Effector memory CD8-positive, alpha-beta T cell (primary cell): Measurements from ENCODE around the gene ITGA8.
A peak's percentile ranks its signal among the peaks of the same experiment; 100 is the strongest.

ENCODE experiments used
- ATAC-seq: fragments of 150-1000 bp; cut with Tn5 transposase; replicated peaks from 2 replicates; pipeline ENCODE4 v1.10.0; 2021; ENCODE audit warnings: mild to moderate bottlenecking, moderate library complexity
- DNase-seq, 3 experiments: peaks; one replicate each; pipeline ENCODE4 v3.0.0; 2021
- H3K27ac Mint-ChIP-seq, 2 donors: one replicate each; pipeline ENCODE4 v1.8.0; 2022; ENCODE audit warnings: mild to moderate bottlenecking in 2 of 2, mixed read lengths in 2 of 2, moderate library complexity in 2 of 2
- H3K27me3 Mint-ChIP-seq, 2 donors: one replicate each; pipeline ENCODE4 v1.8.0; 2022; ENCODE audit warnings: mixed read lengths in 2 of 2
- H3K36me3 Mint-ChIP-seq: one replicate; pipeline ENCODE4 v1.8.0; 2022; ENCODE audit warnings: mild to moderate bottlenecking, moderate library complexity, mixed read lengths; ENCODE audit not compliant: insufficient read depth
- H3K4me1 Mint-ChIP-seq, 2 donors: one replicate each; pipeline ENCODE4 v1.8.0; 2022; ENCODE audit warnings: low read depth in 2 of 2, mixed read lengths in 2 of 2
- H3K4me3 Mint-ChIP-seq, 2 donors: one replicate each; pipeline ENCODE4 v1.8.0; 2022; ENCODE audit warnings: mild to moderate bottlenecking in 2 of 2, mixed read lengths in 2 of 2, moderate library complexity in 2 of 2
- H3K9me3 Mint-ChIP-seq, 2 donors: one replicate each; pipeline ENCODE4 v1.8.0; 2022; ENCODE audit warnings: mixed read lengths in 2 of 2

Gene ITGA8

DNA sequence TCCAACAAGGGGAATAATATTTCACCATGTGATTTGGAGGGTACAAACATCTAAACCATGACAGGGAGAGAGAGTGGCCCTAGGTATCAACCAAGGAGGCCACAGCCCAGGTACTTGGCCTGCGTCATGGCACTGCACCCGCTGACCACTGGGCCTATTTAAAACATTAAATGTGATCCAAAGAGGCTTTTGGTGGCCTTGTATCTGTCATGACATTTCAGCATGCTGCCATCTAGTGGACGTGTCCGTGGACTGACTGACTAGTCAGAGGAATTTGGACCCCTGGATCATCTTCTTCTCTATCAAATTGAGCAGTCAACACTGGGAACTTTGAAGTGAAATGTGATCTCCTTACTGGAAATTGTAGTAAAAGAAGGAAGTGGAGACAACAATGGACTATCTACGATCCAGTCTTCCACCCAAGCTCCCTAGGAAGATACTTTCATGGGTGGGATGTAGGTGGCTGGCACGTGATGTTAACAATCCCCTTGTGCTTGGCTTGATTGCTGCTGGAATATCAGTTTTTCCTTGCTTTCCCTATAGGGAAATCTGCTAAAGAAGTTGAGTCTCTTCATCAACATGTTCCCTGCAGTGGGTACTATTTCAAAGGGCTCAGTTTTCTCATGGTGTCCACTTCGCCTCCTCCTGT, 24.6 kb upstream of the ITGA8 start:
- no peak overlapping the region for H3K27ac Mint-ChIP-seq
- peaks cover 18 to 20% of the 10 kb centered on the region in 2 donors for H3K27me3 Mint-ChIP-seq
- H3K36me3 Mint-ChIP-seq: peaks cover 3% of the 10 kb centered on the region
- H3K4me1 Mint-ChIP-seq: no peaks in the 10 kb centered on the region
- ATAC-seq: no peak
- peak in 1 of 3 experiments; percentile 4 for DNase-seq
- no peaks in the 10 kb centered on the region for H3K9me3 Mint-ChIP-seq
- H3K4me3 Mint-ChIP-seq: no peak overlapping the region

GRCh38 chr10:15743443-15743842, 23.7 kb upstream of the ITGA8 start:
- peaks cover 3% of the 10 kb centered on the region for H3K36me3 Mint-ChIP-seq
- no peak overlapping the region for H3K27ac Mint-ChIP-seq
- no peak overlapping the region for H3K4me3 Mint-ChIP-seq
- no peaks in the 10 kb centered on the region for H3K9me3 Mint-ChIP-seq
- ATAC-seq (no peak), DNase-seq (no peak)
- no peaks in the 10 kb centered on the region for H3K4me1 Mint-ChIP-seq
- peaks cover 14 to 15% of the 10 kb centered on the region in 2 donors for H3K27me3 Mint-ChIP-seq

- Mint-ChIP-seq H3K4me3 (no peak overlapping the region), H3K9me3 (no peaks in the 10 kb centered on the region), H3K27ac (no peak overlapping the region), H3K27me3 (peaks cover 14 to 15% of the 10 kb centered on the region in 2 donors), H3K36me3 (peaks cover 3% of the 10 kb centered on the region), H3K4me1 (no peaks in the 10 kb centered on the region)
- ATAC-seq (no peak), DNase-seq (no peak)
Measured at GRCh38 chr10:15742836-15743235, 23.1 kb upstream of the ITGA8 start.

DNA sequence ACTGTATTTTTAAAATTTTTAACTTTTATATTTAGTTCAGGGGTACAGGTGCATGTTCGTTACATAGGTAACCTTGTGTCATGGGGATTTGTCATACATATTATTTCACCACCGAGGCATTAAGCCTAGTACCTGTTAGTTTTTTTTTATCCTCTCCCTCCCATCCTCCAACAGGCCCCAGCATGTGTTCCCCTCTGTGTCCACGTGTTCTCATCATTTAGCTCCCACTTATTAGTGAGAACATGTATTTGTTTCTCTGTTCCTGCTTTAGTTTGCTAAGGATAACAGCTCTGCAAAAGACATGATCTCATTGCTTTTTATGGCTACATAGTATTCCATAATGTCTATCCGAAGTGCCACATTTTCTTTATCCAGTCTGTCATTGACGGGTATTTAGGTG, 22.4 kb upstream of the ITGA8 start:
- Mint-ChIP-seq H3K4me1 (no peaks in the 10 kb centered on the region), H3K27me3 (peaks cover 11 to 18% of the 10 kb centered on the region in 2 donors), H3K4me3 (no peak overlapping the region), H3K9me3 (no peaks in the 10 kb centered on the region), H3K36me3 (peaks cover 3% of the 10 kb centered on the region), H3K27ac (no peak overlapping the region)
- ATAC-seq: no peak
- DNase-seq: no peak

DNA sequence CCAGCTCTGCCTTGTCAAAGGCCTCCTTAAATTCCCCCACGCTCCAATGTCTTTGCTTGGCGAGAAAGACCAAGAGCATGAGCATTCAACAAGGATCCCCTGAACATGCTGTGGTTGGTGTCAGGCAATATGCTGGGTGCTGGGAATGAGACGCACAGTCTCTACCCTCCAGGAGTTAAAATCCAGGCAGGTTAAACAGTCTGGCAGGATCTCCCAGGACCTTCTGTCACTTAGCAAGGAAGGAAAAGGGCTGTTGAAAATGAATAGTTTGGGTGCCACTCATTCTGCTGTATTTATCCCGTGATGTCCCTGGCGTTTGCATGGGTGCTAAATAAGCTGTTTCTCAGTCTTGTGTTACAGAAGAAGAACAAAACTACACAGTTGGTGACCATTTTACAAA, 21.9 kb upstream of the ITGA8 start:
- Mint-ChIP-seq H3K27me3 (peaks cover 6 to 12% of the 10 kb centered on the region in 2 donors), H3K9me3 (no peaks in the 10 kb centered on the region), H3K36me3 (peaks cover 3% of the 10 kb centered on the region), H3K27ac (no peak overlapping the region), H3K4me3 (no peak overlapping the region), H3K4me1 (no peaks in the 10 kb centered on the region)
- no peak for ATAC-seq
- no peak for DNase-seq

- Mint-ChIP-seq H3K4me1 (no peaks in the 10 kb centered on the region), H3K36me3 (peaks cover 3% of the 10 kb centered on the region), H3K27me3 (peaks cover 9 to 19% of the 10 kb centered on the region in 2 donors), H3K4me3 (no peak overlapping the region), H3K9me3 (no peaks in the 10 kb centered on the region), H3K27ac (no peak overlapping the region)
- DNase-seq (no peak), ATAC-seq (no peak)
Measured at GRCh38 chr10:15740261-15740660, 20.5 kb upstream of the ITGA8 start.

DNA sequence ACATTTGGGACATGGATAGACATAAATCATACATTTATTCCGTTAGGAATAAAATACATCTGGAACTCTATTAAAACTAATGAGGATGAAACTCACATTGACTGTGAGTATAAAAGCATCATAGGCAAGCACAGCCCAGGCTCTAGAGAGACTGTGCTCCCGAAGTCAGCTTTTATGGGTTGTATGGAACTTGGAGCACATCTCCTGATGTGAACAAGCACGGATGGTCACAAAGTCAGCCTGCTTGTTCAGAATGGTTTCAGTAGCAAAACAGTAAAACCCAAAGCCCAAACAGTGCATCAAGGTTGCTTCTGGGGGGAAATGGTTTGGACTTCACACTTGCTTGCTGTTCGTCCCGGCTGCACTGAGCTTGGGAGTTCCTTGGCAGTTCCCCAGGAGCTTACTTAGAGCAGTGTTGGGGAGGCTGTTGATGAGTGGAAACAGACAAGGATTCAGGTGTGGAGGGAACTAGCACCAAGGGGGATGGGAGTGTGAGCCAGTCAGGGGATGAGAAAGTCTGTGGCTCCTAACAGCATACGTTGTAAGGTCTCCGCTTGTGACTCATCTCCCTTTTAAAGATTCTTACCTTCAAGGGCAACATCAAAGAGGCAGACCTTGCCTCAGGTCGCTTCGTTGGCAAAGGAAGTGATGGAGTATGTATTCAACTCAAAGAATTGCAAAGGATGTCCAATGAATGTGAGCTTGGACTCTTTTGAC, 19.7 kb upstream of the ITGA8 start:
- Mint-ChIP-seq H3K27ac (no peak overlapping the region), H3K4me3 (no peak overlapping the region), H3K4me1 (no peaks in the 10 kb centered on the region), H3K27me3 (peaks cover 9 to 19% of the 10 kb centered on the region in 2 donors), H3K9me3 (no peaks in the 10 kb centered on the region), H3K36me3 (peaks cover 3% of the 10 kb centered on the region)
- ATAC-seq: no peak
- DNase-seq: no peak

GRCh38 chr10:15738270-15738925, 18.7 kb upstream of the ITGA8 start:
- H3K4me1 Mint-ChIP-seq: no peaks in the 10 kb centered on the region
- no peaks in the 10 kb centered on the region for H3K9me3 Mint-ChIP-seq
- H3K36me3 Mint-ChIP-seq: peaks cover 2% of the 10 kb centered on the region
- ATAC-seq: no peak
- no peak overlapping the region for H3K4me3 Mint-ChIP-seq
- H3K27ac Mint-ChIP-seq: no peak overlapping the region
- DNase-seq: no peak
- peaks cover 9 to 19% of the 10 kb centered on the region in 2 donors for H3K27me3 Mint-ChIP-seq

DNA sequence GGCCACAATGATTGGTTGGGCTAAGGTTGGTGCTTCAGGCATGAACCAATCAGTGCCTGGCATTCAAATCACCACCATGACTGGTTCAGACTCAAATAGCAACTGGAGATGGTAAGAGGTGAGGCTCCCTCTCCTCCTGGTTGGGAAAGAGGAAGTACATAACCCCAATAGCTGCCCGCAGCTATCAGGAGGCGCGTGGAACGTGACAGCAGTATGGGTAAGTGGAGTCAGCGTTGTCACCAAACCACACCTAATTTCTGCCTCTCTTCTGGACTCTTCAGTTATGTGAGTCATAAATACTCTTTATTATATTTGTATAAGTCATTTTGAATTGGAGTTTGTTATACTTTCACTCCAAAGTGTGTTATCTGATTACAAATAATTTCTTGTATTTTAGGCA, 17.9 kb upstream of the ITGA8 start:
- H3K27me3 Mint-ChIP-seq: peaks cover 9 to 19% of the 10 kb centered on the region in 2 donors
- no peak overlapping the region for H3K4me3 Mint-ChIP-seq
- H3K27ac Mint-ChIP-seq: no peak overlapping the region
- DNase-seq (no peak), ATAC-seq (no peak)
- no peaks in the 10 kb centered on the region for H3K36me3 Mint-ChIP-seq
- no peaks in the 10 kb centered on the region for H3K4me1 Mint-ChIP-seq
- no peaks in the 10 kb centered on the region for H3K9me3 Mint-ChIP-seq

GRCh38 chr10:15735763-15736162, 16.0 kb upstream of the ITGA8 start:
- Mint-ChIP-seq H3K4me1 (no peaks in the 10 kb centered on the region), H3K4me3 (no peak overlapping the region), H3K27me3 (peaks cover 9 to 15% of the 10 kb centered on the region in 2 donors), H3K9me3 (peaks cover 0 to 4% of the 10 kb centered on the region in 2 donors), H3K36me3 (no peaks in the 10 kb centered on the region), H3K27ac (no peak overlapping the region)
- DNase-seq: no peak
- no peak for ATAC-seq

- H3K9me3 Mint-ChIP-seq: peaks cover 1 to 4% of the 10 kb centered on the region in 2 donors
- ATAC-seq (no peak), DNase-seq (no peak)
- H3K27me3 Mint-ChIP-seq: peaks cover 9 to 15% of the 10 kb centered on the region in 2 donors
- H3K4me3 Mint-ChIP-seq: no peak overlapping the region
- no peaks in the 10 kb centered on the region for H3K4me1 Mint-ChIP-seq
- H3K36me3 Mint-ChIP-seq: no peaks in the 10 kb centered on the region
- H3K27ac Mint-ChIP-seq: no peak overlapping the region
Measured at GRCh38 chr10:15730341-15730740, 10.6 kb upstream of the ITGA8 start.

DNA sequence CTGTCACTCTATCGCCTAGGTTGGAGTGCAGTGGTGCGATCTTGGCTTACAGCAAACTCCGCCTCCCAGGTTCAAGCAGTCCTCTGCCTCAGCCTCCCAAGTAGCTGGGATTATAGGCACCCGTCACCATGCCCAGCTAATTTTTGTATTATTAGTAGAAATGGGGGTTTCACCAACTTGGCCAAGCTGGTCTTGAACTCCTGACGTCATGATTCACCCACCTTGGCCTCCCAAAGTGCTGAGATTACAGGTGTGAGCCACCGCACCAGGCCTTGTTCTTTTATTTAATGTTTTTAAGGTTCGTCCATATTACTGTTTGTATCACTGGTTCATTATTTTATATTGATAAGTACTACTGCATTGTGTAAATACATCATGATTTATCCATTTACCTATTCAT, 10.2 kb upstream of the ITGA8 start:
- DNase-seq: no peak
- no peaks in the 10 kb centered on the region for H3K4me1 Mint-ChIP-seq

GRCh38 chr10:15726042-15726441, 6.3 kb upstream of the ITGA8 start:
- ATAC-seq (no peak), DNase-seq (no peak)
- no peaks in the 10 kb centered on the region for H3K36me3 Mint-ChIP-seq
- peaks cover 1 to 3% of the 10 kb centered on the region in 2 donors for H3K9me3 Mint-ChIP-seq
- no peak overlapping the region for H3K4me3 Mint-ChIP-seq
- peaks cover 33 to 34% of the 10 kb centered on the region in 2 donors for H3K27me3 Mint-ChIP-seq
- H3K27ac Mint-ChIP-seq: no peak overlapping the region
- H3K4me1 Mint-ChIP-seq: no peaks in the 10 kb centered on the region

More for the DNA sequence above, 10.2 kb upstream of the ITGA8 start:
- peaks cover 9 to 14% of the 10 kb centered on the region in 2 donors for H3K27me3 Mint-ChIP-seq
- H3K4me3 Mint-ChIP-seq: no peak overlapping the region
- H3K27ac Mint-ChIP-seq: no peak overlapping the region
- H3K9me3 Mint-ChIP-seq: peaks cover 1 to 4% of the 10 kb centered on the region in 2 donors
- ATAC-seq: no peak
- no peaks in the 10 kb centered on the region for H3K36me3 Mint-ChIP-seq

GRCh38 chr10:15725603-15726002, 5.9 kb upstream of the ITGA8 start:
- no peaks in the 10 kb centered on the region for H3K36me3 Mint-ChIP-seq
- ATAC-seq (no peak), DNase-seq (no peak)
- no peak overlapping the region for H3K27ac Mint-ChIP-seq
- H3K4me1 Mint-ChIP-seq: no peaks in the 10 kb centered on the region
- H3K4me3 Mint-ChIP-seq: no peak overlapping the region
- peaks cover 37 to 38% of the 10 kb centered on the region in 2 donors for H3K27me3 Mint-ChIP-seq
- peaks cover 0 to 1% of the 10 kb centered on the region in 2 donors for H3K9me3 Mint-ChIP-seq
